CD4-positive, alpha-beta T cell treated with Interleukin-17A for 1 hour (primary cell): Measurements from ENCODE around the gene WDR7.

Experiments
- DNase-seq: peaks from one replicate; pipeline ENCODE4 v3.0.0-alpha.2; 2020

The WDR7 gene

DNA sequence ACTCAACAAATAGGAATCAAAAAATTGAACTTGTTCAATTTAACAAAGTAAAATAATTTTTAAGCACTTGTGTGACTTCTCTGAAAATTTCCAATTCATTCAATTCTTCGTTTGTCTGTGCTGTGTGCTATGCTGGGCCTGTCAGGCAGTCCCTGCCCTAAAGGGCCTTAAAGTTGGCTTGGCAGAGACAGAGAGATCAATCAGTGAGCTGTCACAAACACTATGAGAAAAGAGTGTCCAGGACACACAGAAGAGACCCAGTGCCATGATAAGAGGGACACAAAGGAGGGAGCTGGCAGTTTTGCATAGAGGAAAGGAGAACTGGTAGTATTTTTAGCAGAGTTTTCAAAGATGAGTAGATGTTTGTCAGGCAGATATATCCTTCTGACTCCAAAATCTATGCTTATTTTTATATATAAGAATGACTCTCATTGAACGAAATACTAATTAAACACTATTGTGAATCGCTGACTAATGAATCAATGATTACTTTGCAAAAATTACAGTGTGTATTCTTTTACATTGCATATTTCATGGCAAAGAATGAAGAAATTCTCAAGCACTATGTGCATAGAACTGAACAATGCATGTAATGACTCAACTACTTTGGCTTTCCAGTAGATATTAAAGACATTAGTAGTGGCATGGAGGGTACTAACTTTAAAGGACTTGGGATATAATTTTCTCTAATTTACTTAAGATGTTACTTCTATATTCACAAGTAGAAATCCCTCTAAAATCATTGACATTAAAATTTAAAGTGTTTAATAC lies 302.5 kb downstream of the WDR7 start:
- no peak for DNase-seq

DNA sequence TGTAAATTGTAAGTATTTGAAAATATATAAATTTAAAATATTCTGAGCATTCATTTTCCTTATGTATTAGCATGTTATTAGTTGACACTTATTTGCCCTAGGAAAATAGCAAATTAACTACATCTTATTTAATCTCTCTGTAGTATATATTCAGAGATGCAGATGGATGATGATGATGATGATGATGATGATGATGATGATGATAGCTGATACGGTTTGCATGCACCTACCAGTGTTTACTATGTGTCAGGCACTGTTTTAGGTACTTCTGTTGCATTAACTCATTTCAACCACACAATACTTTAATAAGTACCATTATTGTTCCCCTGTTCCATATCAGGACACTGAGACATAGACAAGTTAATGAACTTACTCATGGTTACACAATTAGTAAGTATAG lies 304.3 kb downstream of the WDR7 start:
- DNase-seq, result no peak

DNA sequence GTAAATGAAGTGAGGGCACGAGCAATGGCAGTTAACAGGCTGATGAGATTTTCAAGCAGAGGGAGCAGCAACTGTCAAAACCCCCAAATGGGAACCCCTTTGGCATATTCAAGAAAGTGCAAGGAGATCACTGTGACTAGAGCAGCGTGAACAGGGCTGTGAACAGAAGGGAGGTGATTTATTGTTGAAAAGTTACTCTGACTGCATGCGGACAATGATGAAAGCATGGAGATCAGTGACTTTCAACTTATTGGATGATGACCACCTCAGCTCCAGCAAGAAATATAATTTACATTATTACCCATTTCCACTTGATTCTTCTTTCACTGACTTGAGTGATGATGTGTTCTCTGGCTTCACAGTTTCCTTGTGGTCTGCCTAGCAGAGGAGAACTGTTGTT lies 308.0 kb downstream of the WDR7 start:
- DNase-seq, result no peak

DNA sequence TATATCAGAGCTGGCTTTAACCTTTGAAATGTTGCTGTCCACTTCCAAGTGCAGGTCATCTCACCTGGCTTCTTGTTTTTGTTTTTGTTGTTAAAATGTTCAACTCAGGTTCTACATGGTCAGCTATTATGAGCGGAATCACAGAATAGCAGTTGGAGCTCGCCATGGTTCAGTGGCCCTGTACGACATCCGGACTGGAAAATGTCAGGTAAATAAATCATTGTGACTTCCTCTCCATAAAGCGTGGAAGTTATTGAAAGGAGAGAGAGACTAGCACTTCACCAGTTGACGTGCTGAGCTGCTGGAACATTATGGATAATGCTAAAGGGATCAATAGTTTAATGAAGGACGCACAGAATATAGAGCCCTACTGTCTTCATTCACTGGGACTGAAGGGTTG lies 311.2 kb downstream of the WDR7 start:
- DNase-seq, result no peak

DNA sequence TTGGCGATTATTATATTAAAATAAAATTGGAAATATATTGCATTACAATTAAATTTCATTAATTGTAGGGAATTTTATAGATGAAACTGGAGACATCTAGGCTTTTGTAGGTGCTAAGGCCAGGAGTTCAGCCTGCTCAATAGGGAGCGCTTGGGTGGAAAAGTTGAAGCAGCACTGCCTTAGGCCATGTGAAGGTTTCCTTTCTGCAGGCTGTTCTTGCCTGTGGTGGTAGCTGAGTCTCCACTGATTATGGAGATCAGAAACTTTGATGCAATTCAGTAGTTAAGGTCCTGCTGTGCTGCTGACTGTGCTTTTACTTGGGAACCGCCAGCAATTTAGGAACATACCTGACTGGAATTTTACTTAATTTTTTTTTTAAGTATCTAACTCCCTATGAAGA lies 315.9 kb downstream of the WDR7 start:
- DNase-seq, result no peak

DNA sequence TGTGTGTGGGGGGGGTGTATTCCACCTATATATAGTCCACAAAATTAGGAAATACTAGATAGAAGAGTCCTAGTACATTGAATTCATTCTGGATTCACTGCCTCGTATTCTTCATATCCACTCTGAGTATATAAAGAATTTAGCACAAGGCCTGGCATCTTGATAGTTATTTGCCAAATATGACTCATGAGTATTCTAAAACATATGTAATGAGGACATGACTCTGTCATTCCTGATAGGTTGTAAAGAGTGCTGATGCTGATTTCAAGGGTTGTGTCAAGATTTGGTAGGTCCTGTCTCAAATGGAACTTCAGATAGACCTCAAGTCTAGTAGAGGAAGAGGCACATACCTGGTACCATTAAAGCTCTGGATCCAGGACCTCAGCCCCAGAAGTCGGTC lies 322.3 kb downstream of the WDR7 start:
- DNase-seq, result no peak

DNA sequence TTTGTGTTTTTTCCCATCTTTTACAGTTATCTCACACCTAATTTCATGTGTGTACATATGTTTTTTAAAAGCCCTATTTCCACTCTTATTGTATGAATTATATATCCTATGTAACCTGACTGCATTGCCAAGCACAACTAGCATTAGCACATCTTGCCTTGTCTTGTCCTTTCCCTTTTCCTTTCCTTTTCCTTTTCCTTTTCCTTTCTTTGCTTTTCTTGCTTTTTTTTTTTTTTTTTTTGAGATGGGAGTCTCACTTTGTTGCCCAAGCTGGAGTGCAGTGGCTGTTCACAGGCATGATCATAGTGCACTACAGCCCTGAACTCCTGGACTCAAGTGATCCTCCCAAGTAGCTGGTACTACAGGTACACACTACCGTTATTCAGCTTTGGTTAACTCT lies 323.0 kb downstream of the WDR7 start:
- DNase-seq, result no peak

DNA sequence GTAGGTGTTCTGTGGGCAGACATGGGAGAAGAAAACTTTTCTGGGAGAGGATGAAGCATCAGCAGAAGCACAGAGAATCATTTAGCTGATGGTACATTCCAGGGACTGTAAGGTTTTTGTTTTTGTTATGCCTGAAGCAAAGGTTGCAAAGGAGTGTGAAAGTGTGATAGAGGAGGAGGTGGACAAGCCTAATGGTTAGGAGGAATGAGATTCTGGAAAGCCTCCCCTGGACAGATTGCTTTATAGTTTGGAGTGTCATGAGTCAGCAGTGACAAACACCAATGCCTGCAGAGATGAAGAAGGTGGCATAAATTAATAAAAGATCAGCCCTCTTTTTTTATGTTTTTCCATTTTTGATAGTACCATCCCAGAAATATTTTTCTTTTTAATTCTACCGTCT lies 324.1 kb downstream of the WDR7 start:
- no peak for DNase-seq

DNA sequence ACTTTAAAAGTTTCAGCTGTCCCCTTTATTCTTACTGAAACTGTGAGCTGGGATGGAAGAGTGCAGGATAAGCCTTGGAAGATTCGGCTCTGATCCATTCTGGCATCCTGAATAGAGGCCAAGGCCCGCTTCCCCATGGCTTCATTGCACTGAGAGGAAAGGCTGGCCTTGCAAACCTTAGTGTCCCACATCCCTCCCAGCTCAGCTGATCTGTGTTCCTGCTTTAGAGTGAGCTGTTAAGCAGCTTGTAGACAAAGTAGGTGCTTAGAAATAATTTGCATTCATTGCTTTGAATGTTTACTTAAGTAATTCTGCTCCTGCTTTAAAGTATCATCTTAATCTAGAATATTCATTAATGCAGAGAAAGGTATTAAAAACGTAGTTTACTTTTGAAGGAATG lies 326.1 kb downstream of the WDR7 start:
- DNase-seq, result no peak

DNA sequence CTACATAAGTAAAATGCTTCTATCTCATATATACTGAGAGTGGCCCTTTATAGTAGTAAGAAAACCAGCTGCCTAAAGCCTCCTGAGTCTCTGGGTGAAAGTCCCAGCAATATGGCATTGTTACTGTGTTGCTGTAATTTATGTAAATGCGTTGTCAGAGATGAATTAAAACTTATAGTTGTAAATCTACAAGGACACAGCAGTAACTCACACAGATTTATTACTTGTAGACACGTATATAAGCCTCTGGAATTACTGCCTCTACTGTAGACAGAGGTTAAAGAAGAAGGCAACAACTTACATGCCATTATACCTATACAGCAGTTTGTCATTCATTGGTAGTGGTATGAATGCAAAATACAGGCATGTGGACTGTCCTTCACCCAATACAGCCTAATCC lies 326.6 kb downstream of the WDR7 start:
- DNase-seq, result no peak

DNA sequence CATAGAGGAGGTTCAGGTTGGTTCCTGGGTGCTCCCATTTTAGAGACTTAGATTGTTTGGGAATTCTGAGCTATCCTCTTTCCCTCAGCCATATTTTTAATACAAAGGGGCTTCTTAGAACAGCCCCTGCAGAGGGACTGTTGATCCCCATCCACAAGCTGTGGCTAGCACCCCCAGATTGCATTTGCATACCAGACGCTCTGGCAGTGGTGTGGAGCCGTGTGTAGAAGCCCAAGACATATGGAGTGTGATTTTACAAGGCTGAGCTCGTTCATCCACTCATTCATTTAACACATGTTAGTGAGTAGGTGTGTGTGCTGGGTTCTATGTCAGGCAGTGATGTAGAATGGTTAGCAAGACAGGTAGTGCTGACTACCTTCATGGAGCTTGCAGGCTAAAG lies 329.0 kb downstream of the WDR7 start:
- no peak for DNase-seq

DNA sequence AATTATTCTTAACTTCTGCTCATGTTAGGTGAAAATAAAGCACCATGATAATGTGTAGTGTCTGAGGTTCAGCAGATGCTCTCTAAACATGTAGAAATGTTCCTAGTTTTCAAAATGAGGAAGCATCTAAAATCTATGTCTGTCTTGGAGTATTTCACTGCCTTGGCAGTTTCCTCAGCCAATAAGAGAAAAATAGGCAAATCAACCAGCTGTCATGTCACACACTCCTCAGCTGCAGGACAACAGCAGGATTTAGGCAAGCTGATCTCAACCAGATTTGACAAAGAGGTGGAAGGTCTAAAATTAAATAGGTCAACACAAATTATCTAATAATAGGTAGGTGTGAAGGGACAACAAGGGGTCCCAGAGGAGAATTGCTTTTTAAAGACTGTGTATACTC lies 331.6 kb downstream of the WDR7 start:
- no peak for DNase-seq

DNA sequence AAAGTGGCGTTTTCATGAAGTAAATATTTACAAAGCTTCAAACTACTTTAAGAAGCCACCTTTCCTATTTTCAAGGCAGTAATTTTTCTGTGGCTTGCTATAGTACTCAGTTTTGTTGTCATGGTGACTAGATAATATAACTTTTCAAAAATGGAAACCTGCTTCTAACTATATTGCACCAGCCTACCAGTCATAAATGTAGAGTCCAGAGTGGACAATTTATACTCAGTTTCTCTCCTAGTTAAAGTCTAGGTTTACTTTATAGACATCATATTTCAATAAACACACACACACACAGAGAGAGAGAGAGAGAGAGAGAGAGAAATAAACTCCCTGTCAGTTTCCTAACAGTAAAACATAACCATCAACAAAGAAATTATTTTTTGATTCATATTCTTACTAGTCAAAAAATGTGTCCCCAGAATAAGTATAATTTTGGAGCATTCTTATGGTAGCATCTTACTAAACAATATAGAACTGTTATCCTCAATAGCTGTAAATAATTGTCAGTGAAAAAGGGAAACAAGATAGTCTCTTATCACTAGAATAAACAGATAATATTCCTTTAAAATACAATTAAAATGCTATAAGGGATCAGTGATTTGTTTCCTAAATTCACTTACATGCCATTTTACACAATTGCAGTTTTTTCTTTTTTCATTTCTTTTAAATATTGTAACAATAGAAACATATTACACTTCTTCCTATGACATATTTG lies 332.3 kb downstream of the WDR7 start:
- no peak for DNase-seq

DNA sequence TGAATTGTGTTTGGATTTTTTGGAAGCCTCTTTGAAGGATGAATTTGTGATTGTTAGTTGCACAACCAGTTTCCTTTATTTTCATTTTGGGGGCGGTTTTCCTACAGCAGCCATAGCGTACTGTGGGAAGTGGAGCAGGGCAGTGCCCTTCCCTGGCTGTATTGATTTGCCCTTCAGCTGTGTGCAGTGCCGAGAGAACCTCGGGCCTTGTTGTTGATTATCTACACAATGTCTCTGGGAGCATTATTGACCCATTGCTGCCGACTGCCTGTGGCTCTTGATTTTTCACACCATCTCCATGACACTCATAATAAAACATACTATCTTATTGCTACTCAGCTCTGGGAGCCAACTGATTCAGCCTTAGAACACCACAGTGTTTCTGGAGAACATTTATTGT lies 333.6 kb downstream of the WDR7 start:
- no peak for DNase-seq

DNA sequence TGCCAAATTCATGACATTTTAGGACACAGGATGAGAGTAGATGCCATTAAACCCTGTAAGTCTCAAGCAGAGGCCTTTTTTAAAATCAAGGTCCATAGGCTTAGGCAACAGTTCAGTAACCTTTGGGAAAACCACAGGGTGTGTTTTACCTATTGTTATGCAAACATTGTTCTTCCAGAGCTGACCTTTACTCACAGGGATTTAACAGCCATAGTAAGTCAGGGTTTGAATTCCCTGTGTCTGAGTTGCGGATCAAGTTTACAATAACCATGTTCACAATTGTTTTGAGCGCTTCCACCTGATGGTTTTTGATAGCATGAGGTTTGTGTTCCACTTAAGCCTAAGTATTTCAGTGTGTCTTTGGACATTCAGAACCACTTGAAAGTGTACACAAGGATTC lies 335.7 kb downstream of the WDR7 start:
- no peak for DNase-seq

DNA sequence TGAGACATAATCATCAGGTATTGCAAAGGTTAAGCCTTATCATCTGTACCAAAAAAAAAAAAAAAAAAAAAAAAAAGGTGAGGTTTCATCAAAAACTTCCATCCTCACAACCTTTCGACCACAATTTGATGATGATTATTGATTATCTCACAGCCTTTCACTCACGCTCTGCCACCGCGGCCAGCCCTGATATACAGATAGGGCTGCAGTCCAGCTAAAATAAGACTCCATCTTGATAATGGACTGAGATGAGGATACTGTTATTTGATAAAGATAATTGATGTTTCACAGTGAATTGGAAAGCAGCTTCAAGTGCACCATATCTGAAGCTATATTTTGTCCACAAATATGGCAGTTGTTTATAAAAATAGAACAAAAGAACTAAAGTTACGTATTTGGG lies 336.1 kb downstream of the WDR7 start:
- no peak for DNase-seq

DNA sequence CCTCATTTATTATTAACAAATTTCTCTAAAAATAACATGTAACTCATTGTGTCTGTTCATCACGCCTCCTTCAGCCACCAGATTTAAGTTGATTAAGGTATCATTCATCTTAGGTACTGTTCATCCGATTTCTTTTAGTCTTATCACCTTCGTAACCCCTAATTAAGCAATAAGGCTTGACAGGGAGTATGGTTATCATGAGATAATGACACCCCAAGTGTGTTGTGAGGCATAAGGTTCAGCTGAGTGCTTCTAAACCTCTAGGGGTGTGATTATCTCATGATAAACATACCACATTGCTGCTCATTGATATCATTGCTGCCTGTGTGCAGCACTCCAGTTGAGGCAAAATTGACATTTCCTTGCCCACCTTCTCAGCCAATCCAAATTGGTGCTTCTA lies 336.9 kb downstream of the WDR7 start:
- no peak for DNase-seq

DNA sequence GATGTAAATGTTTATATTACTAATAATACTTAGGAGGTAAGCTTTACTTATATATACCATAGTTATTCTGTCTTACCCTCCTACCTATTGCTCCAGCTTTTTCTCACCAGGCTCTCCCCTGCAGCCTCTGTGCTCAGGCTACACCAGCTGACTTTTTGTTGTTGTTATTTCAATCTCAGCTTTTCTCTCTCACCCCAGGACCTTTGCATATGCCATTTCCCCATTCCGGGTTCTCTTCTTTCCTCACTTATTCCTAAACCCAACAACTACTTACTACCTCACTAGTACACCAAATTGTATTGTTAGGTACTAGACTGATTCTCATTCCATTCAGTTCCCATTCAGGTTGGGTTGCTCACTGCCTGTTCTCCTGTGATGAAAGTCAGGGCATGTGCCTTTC lies 339.5 kb downstream of the WDR7 start:
- DNase-seq, result no peak

DNA sequence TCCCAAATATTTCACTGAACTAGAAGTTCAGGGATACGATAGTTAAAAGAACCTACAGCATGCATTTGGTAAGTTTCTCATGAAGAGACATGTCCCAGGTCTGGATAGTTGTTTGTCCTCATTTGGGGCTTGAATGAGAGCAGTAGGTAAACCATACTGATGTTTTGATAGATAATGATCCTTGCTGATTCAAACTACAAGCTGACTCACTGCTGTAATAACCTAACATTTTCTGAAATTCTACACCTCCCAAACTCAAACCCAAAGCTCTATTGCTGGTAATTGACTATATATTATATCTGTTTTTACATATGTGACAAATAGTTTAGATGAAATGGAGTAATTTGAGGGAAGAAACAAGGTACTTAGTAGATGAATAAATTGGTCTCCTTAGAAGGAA lies 341.6 kb downstream of the WDR7 start:
- DNase-seq, result no peak

DNA sequence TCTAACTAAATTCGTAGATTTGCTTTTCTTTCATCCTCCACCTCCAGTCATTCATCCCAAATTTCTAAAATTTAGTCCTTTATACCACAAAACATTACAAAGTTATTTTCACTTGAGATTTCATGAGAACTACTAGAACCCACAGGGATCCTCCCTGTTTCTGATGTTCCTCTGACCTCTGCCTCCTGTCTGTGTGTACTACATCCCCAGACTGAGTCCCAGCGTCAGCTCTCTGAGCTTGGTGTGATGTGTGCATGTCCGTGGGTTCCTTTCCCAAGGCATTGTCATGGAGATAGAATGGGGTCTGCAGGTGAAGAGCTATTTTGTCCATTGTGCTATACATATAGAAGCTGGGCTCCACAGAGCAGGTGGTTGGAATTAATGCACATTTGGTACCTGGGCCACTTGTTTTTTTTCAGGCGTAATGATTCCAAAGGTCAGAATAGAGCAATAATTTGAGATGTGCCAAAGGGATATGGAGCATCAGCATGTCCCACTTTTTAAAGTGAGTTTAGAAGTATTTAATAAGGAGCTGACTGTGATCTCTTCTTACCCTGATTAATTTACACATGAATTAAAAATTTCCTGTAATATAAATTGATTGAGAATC lies 344.5 kb downstream of the WDR7 start:
- no peak for DNase-seq

DNA sequence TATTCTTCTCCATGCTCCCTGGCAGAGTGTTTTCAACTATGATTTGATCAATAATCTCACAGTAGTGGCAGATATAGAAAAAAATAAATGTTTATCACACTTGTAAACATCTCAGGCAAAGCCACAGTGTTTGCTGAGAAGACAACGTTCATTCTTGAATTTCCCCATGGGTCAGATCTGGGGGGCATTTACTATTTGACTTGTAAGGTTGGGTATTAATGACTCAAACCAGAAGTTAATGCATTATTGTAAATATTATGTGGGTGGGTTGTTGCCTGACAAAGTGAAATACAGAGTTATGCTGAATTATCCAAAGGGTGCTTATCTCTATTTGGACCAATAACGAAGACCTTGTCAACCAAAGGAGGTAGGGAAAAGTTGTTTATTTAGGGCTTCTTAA lies 346.0 kb downstream of the WDR7 start:
- DNase-seq, result no peak

DNA sequence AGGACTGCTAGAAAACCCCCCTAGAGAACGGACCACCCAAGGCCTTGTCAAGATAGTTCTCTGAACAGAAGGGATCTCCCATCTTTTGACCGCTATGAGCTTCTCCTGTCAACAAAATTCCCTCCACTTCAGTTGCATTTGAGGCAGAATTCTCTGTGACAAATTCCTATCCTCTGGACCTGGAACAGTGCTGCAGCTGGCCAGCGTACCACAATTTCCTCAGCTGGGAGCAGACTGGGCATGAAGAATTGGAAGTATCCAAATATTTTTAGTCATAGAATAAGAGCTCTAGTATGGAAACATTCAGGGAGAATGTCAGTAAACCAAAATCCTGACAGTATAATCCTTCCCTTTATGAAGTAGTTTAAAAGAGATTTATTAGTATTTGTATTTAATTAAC lies 348.7 kb downstream of the WDR7 start:
- DNase-seq, result no peak

DNA sequence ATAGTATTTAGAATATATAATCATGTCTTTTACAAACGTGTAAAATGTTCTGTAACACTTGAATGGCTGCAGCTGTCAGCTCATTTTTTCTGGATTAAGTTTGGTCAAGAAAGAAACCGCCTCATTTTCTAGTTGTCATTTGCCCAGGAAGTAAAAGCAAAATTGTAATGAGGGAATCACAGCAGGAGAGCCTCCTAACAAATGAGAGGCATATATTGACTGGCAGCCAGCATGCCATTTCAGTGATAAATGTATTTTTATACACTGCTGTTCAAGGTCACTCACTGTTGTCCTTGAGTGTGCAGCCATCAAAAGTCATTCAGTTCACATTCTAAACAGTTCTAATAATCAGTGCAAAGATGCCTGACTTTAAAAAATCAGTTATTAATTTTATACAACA lies 351.5 kb downstream of the WDR7 start:
- DNase-seq, result no peak

DNA sequence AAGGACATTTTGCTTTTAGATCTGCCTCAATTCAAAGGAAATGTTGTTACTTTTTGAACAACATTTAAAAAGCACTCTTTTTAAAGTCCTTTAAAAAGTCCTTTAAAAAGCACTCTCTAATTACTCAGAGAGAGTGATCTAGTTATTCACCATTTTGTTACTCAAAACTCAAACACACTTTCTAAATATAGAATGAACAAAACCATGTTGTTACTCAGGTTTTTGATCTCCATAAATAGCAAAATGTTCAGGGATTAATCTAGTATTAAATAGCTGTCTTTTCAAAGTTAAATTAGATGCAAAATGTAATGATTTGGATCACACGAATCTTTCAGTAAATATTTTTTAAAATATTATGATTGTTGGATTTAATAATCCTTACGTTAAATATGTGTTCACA lies 352.2 kb downstream of the WDR7 start:
- DNase-seq, result no peak
